GM12864 (cell line): Measurements from ENCODE around the gene SPATS2L.

ENCODE experiments used
- DNase-seq: peaks from one replicate; pipeline ENCODE4 v3.0.0-alpha.2; 2011; ENCODE audit warnings: low read depth
- H3K4me3 ChIP-seq: 2 replicates; pipeline ENCODE4 v1.5.1; 2011; ENCODE audit warnings: mild to moderate bottlenecking, low read depth, low read length, control low read depth
- CTCF ChIP-seq: IDR thresholded peaks from 2 replicates; pipeline ENCODE4 v1.5.1; 2011; ENCODE audit warnings: low read depth, mild to moderate bottlenecking, moderate library complexity, low read length, control low read depth, inconsistent platforms; ENCODE audit errors: missing control alignments

The SPATS2L gene

DNA sequence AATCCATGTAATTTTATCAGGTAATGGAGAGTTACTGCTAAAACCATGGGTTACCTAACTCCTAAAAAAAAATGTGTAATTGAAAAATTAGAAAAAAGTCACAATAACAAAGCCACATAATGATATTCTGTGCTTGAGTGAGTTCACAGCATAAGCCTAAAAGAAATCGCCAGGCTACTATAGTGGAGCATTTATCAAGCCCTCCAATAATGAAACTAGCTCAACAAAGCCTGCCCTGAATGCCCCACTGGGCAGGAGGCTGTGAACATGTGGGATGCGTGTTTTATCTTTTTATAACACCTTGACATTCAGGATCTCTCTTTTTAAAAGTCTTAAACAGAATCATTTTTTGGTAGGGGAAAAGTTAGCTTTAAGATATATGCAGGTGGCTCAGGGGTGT lies 117.0 kb downstream of the SPATS2L start:
- TF ChIP-seq CTCF, result no peak
- H3K4me3 ChIP-seq, result no peak overlapping the region
- no peak for DNase-seq

- H3K4me3 ChIP-seq, result no peak overlapping the region
- TF ChIP-seq CTCF, result no peak
- DNase-seq, result no peak
Measured at GRCh38 chr2:200425026-200425821, 118.7 kb downstream of the SPATS2L start.

DNA sequence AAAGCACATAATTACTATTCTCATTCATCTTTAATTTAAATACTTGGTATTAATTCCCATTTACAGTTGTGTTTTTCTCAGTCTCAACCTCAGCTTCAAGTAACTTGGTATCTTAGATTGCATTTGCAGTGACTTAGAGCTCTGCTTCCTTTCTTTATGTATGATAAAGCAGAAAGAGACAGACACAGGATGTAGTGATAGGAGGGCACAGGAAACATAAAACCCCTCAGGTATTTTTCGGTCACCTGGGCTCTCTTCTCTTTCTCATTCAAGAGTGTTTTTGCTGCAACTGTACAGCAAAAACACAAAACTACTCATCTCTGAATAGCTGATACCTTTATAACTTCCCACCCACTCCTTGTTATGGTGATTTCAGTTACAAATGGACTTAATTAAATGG lies 120.3 kb downstream of the SPATS2L start:
- H3K4me3 ChIP-seq, result no peak overlapping the region
- no peak for TF ChIP-seq CTCF
- DNase-seq, result no peak

DNA sequence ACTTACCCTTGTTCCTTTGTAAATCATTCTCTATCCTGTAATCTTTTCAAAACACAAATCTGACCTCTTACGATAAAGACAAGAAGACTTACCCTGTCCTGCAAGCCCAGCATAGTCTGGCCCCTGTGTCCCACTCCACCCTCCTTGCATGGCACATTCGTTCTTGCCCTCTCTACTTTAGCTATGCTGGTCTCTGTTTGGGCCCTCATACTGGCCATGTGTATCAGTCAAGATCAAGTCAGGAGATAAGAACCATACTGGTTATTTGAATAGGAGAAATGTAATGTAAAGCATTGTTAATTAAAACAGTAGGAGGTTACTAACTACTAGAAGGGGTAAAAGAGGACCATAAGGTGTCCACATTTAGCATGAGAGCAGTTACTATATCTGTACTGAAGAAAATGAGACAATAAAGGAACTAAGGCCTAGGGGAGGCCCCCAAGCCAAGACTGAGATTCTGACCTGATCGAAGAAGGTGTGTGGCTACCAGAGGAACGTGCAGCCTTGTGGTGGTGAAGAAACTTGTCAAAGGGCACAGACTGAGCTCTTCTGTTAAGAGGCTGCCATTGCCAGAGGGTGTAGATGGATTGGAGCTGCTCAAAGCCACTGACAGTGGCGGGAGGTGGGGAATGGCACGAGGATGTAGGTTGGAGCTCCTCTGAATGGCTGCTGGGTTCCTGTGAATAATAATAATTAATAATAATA lies 122.6 kb downstream of the SPATS2L start:
- TF ChIP-seq CTCF, result no peak
- no peak for DNase-seq
- H3K4me3 ChIP-seq, result no peak overlapping the region

GRCh38 chr2:200430017-200430416 lies 123.5 kb downstream of the SPATS2L start:
- no peak for TF ChIP-seq CTCF

DNA sequence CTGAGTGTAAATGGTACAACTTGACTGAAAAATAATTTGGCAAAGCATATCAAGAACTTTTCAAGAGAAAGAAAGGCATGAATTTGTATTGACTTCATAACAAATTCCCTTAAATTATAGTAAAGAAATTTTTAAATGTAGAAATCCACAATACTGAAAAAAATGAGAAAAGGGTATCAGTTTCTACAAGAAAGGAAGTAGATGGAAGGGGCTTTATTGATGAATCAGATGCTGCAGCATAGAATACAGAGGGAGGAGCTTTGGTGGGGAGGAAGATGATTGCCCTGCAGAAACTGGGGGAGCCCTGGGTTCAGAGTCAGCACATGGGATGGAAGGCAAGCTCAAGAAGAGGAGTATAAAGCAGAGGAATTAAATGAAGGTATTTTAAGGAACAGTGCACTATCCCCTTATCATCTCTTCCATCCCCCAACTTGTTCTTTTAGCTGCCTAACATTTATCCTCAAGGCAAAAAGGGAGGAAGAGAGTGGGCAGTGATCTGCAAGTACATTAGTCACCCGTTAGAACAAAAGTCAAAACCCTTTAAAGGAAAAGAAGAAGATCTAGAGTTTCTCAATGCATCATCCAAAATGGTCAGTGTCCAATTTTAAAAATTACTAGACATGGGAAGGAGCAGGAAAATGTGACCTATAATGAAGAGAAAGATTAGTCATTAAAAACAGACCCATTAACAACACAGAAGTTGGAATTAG lies 125.7 kb downstream of the SPATS2L start:
- TF ChIP-seq CTCF, result no peak
- no peak overlapping the region for H3K4me3 ChIP-seq
- no peak for DNase-seq

More at GRCh38 chr2:200430017-200430416, 123.5 kb downstream of the SPATS2L start:
- no peak for DNase-seq
- no peak overlapping the region for H3K4me3 ChIP-seq
